GM19463 (cell line): ENCODE results near the gene RB1.

Experiments used
- ATAC-seq: cut with Tn5 transposase; IDR thresholded peaks from one replicate; pipeline ENCODE4 v1.9.1; 2021; ENCODE audit warnings: mild to moderate bottlenecking, moderate library complexity; ENCODE audit not compliant: unreplicated experiment

RB1 gene

GRCh38 chr13:48492470-48493065, 189.0 kb downstream of the RB1 start:
- peak; percentile 73 for ATAC-seq

- no peak for ATAC-seq
Observed at GRCh38 chr13:48493066-48493765, 189.7 kb downstream of the RB1 start.

- no peak for ATAC-seq
Observed at GRCh38 chr13:48493851-48494250, 190.3 kb downstream of the RB1 start.

- no peak for ATAC-seq
Observed at GRCh38 chr13:48494874-48495273, 191.3 kb downstream of the RB1 start.

- no peak for ATAC-seq
Observed at GRCh38 chr13:48496271-48497161, 193.0 kb downstream of the RB1 start.

- ATAC-seq, result no peak
Observed at GRCh38 chr13:48497669-48498068, 194.1 kb downstream of the RB1 start.

- peak; percentile 31 for ATAC-seq
Observed at GRCh38 chr13:48500652-48501197, 197.2 kb downstream of the RB1 start.

- peak; percentile 39 for ATAC-seq
Observed at GRCh38 chr13:48501705-48502104, 198.2 kb downstream of the RB1 start.

- no peak for ATAC-seq
Observed at GRCh38 chr13:48502601-48503319, 199.2 kb downstream of the RB1 start.

- ATAC-seq, result no peak
Observed at GRCh38 chr13:48504606-48505005, 201.1 kb downstream of the RB1 start.

- no peak for ATAC-seq
Observed at GRCh38 chr13:48505012-48505411, 201.5 kb downstream of the RB1 start.

GRCh38 chr13:48505597-48506091, 202.1 kb downstream of the RB1 start:
- peak; percentile 64 for ATAC-seq

GRCh38 chr13:48506092-48506701, 202.6 kb downstream of the RB1 start:
- peak; percentile 5 for ATAC-seq

- no peak for ATAC-seq
Observed at GRCh38 chr13:48507021-48507420, 203.5 kb downstream of the RB1 start.

- no peak for ATAC-seq
Observed at GRCh38 chr13:48508011-48508410, 204.5 kb downstream of the RB1 start.

- no peak for ATAC-seq
Observed at GRCh38 chr13:48510698-48511097, 207.1 kb downstream of the RB1 start.

GRCh38 chr13:48511621-48512230, 208.2 kb downstream of the RB1 start:
- no peak for ATAC-seq

GRCh38 chr13:48514793-48515192, 211.2 kb downstream of the RB1 start:
- ATAC-seq, result no peak

- no peak for ATAC-seq
Observed at GRCh38 chr13:48515732-48516131, 212.2 kb downstream of the RB1 start.

GRCh38 chr13:48518083-48518482, 214.5 kb downstream of the RB1 start:
- no peak for ATAC-seq
